ENCODE measurements around the gene TNP2. TPM values are rescaled to one million over a fixed set of nuclear protein-coding genes. Genes with fewer than 3 reads are reported as not detected.

TNP2 gene
- polyA plus RNA-seq, 1 of the 3 experiments (the other 2 are of a cell fraction), result not detected

DNA sequence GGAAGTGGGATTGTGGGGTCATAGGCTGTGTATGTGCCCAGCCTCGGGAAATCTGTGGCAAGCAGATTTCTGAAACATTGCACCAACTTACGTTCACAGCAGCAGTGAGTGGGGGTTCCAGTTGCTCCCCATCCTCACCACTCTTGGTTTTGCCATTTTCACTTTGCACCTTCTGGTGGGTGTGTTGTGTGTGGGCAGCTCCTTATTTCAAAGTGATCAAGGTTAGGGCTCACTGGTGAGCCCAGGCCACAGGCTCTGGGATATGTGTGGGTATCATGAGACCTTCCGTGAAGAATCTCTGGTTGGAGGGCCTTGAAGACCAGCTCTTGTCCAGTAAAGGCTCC, 41.5 kb upstream of the TNP2 start (continued):
- TF ChIP-seq, protein P1, sequence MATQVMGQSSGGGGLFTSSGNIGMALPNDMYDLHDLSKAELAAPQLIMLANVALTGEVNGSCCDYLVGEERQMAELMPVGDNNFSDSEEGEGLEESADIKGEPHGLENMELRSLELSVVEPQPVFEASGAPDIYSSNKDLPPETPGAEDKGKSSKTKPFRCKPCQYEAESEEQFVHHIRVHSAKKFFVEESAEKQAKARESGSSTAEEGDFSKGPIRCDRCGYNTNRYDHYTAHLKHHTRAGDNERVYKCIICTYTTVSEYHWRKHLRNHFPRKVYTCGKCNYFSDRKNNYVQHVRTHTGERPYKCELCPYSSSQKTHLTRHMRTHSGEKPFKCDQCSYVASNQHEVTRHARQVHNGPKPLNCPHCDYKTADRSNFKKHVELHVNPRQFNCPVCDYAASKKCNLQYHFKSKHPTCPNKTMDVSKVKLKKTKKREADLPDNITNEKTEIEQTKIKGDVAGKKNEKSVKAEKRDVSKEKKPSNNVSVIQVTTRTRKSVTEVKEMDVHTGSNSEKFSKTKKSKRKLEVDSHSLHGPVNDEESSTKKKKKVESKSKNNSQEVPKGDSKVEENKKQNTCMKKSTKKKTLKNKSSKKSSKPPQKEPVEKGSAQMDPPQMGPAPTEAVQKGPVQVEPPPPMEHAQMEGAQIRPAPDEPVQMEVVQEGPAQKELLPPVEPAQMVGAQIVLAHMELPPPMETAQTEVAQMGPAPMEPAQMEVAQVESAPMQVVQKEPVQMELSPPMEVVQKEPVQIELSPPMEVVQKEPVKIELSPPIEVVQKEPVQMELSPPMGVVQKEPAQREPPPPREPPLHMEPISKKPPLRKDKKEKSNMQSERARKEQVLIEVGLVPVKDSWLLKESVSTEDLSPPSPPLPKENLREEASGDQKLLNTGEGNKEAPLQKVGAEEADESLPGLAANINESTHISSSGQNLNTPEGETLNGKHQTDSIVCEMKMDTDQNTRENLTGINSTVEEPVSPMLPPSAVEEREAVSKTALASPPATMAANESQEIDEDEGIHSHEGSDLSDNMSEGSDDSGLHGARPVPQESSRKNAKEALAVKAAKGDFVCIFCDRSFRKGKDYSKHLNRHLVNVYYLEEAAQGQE (IDR thresholded peaks at IDR 0.05; ENCODE audit: low read depth, low read length), result no peak
- TF ChIP-seq EP300 (IDR thresholded peaks at IDR 0.05; ENCODE audit: borderline replicate concordance in 1 of 2, low read depth in 1 of 2, low read length in 1 of 2) (no peak), FOXJ3 (CRISPR knock-in tag; IDR thresholded peaks at IDR 0.05) (no peak), NRF1 (IDR thresholded peaks at IDR 0.05; ENCODE audit: low read depth, low read length) (no peak)
- TF ChIP-seq, protein P2, sequence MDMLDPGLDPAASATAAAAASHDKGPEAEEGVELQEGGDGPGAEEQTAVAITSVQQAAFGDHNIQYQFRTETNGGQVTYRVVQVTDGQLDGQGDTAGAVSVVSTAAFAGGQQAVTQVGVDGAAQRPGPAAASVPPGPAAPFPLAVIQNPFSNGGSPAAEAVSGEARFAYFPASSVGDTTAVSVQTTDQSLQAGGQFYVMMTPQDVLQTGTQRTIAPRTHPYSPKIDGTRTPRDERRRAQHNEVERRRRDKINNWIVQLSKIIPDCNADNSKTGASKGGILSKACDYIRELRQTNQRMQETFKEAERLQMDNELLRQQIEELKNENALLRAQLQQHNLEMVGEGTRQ (IDR thresholded peaks at IDR 0.05; ENCODE audit: borderline replicate concordance, low read depth, low read length), result no peak

DNA sequence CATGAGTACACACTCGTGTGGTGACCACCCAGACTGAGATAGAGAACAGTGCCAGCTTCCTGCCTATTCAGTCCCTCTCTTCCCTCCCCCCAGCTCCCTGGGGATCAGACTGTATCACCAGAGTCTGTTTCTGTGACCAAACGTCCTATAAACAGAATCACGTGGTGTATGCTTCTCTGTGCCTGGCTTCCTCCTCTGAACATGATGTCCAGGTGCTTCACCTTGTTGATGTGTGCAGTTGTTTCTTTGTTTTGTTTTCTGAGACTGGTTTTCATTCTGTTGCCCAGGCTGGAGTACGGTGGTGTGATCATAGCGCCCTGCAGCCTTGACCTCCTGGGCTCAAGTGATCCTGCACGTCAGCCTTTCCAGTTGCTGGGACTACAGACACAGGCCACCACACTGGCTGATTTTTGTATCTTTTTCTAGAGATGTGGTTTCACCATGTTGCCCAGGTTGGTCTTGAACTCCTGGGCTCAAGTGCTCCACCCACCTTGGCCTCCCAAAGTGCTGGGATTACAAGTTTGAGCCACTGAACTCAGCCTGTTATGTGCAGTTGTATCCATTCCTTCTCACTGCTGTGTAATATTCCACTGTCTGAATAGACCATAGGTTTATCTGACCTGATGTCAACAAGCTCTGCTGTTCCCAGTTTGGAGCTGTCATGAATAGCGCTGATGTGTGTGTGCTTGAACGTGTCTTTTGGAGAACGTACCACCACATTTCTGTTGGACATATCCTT, 40.9 kb upstream of the TNP2 start:
- Histone ChIP-seq H3K9ac (no peak overlapping the region), H3K9me3 (no peaks in the 10 kb centered on the region), H4K20me1 (ENCODE audit: insufficient read depth) (no peaks in the 10 kb centered on the region), H3K4me1 (ENCODE audit: control insufficient read depth in 1 of 2, insufficient read depth in 2 of 2, low read depth in 1 of 2, low read length in 1 of 2) (peaks cover 0 to 8% of the 10 kb centered on the region in 2 experiments; a peak in 1 of 4 replicates), H3K27ac (ENCODE audit: low read depth in 2 of 2, low read length in 1 of 2) (no peak overlapping the region), H3K27me3 (ENCODE audit: insufficient read depth) (no peaks in the 10 kb centered on the region), H3K4me2 (no peak overlapping the region), H3F3A (replicated peaks; ENCODE audit: insufficient read depth) (no peaks in the 10 kb centered on the region), H2AFZ (ENCODE audit: low read depth) (no peak overlapping the region), H3K79me2 (ENCODE audit: insufficient read depth) (no peaks in the 10 kb centered on the region), H3K4me3 (ENCODE audit: low read depth in 2 of 2, low read length in 1 of 2) (no peak overlapping the region), H3K9me2 (no peaks in the 10 kb centered on the region), H3K36me3 (replicated peaks in 1 of 2; ENCODE audit: control insufficient read depth in 1 of 2, insufficient read depth in 2 of 2, low read length in 1 of 2) (no peaks in the 10 kb centered on the region)
- POLR2A ChIA-PET, result no interaction called here
- CTCF ChIA-PET, result interaction anchor here (0.8 kb wide), 1 partner anchor 378 kb away, joined by 3 read pairs; no protein-coding TSS in a partner anchor
- WGBS (ENCODE audit: low lambda C conversion rate), result 67% methylated on average over 9 of the region's 9 CpGs
- no peak for DNase-seq
- TF ChIP-seq GATA2 (CRISPR knock-in tag; IDR thresholded peaks at IDR 0.05) (no peak), MXI1 (IDR thresholded peaks at IDR 0.05; ENCODE audit: low read depth, low read length) (no peak)

Data from SK-N-SH (cell line).